IgD-negative memory B cell (primary cell): ENCODE data around the gene TMEM247. TPM values are rescaled to one million over a fixed set of nuclear protein-coding genes. Genes with fewer than 3 reads are reported as not detected.
A peak's percentile ranks its signal among the peaks of the same experiment; 100 is the strongest.

ENCODE experiments used
- H3K27ac Mint-ChIP-seq, 3 donors: one replicate each; pipeline ENCODE4 v1.8.0; 2020 to 2022; ENCODE audit warnings: mild to moderate bottlenecking in 3 of 3, mixed read lengths in 3 of 3, moderate library complexity in 1 of 3
- H3K27me3 Mint-ChIP-seq: one replicate; pipeline ENCODE4 v1.8.0; 2021; ENCODE audit warnings: mixed read lengths
- H3K36me3 Mint-ChIP-seq: one replicate; pipeline ENCODE4 v1.8.0; 2020; ENCODE audit warnings: mild to moderate bottlenecking, mixed read lengths
- H3K4me1 Mint-ChIP-seq, 3 donors: one replicate each; pipeline ENCODE4 v1.8.0; 2020 to 2022; ENCODE audit warnings: mixed read lengths in 3 of 3, mild to moderate bottlenecking in 1 of 3
- H3K4me3 Mint-ChIP-seq, 4 donors: one replicate each; pipeline ENCODE4 v1.8.0; 2020 to 2022; ENCODE audit warnings: mild to moderate bottlenecking in 4 of 4, mixed read lengths in 4 of 4, moderate library complexity in 3 of 4
- H3K9me3 Mint-ChIP-seq, 3 donors: one replicate each; pipeline ENCODE4 v1.8.0; 2020 to 2021; ENCODE audit warnings: mixed read lengths in 3 of 3, mild to moderate bottlenecking in 1 of 3
- polyA plus RNA-seq: library from polyadenylated mRNA; unstranded; fragments of 300-500 nt; fragmentation: Illumina TruSeq; gene quantifications from one replicate; pipeline ENCODE4 v1.2.3, GENCODE V29; 2021

TMEM247 gene
- not detected for polyA plus RNA-seq

DNA sequence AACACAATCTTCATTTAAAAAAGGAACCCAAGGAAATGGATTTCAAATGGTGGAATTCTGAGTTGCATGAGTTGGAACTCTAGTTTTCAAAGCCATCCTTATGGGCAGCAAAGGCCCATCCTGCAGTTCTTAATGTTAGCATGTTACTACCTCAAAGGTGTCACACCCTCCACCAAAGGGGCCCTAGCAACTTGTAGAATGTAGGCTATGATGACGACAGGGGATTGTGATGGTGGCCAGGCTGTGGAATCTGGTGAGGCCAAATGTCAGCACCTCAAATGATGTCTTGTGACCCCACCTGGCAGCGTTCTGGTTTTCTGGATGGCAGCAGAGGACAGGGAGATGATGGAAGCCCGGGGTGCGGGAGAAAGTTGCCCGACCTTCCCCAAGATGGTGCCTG is at the start of gene TMEM247:
TSS of gene TMEM247 (plus strand) at position 301 of the 400 bp plus-strand sequence.
- Mint-ChIP-seq H3K27me3 (peaks cover 1% of the 10 kb centered on the region), H3K4me3 (peak within 1 kb of the TSS in 1 of 4 donors; percentile 42), H3K27ac (peak within 1 kb of the TSS in 1 of 3 donors; percentile 47), H3K4me1 (peaks cover 5 to 19% (median 13%) of the 10 kb centered on the region in 3 donors), H3K36me3 (peaks cover 3% of the 10 kb centered on the region), H3K9me3 (peaks cover 0 to 9% (median 0%) of the 10 kb centered on the region in 3 donors)

DNA sequence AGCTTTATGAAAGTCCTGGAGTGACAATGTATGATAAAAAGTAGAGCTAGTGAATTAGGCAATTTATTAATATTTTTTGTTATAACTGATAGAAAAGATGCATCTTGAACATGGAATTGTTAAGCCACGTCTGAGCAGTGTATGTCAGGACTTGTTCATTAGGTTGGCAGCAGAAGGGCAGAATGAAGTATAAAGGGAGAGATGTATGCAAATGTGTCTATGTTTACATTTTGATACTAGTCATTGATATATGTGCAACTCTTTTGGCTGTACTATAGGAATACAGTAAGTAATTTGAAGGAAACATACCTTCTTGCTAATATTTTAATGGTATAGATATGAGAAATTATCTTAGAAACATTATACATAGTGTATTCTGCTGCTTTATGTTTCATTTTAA is 49.0 kb upstream of the TMEM247 start:
- no peak overlapping the region for H3K4me3 Mint-ChIP-seq
- H3K27ac Mint-ChIP-seq = peak overlapping the region in 1 of 3 donors; percentile 46
- H3K9me3 Mint-ChIP-seq = peaks cover 0 to 3% (median 0%) of the 10 kb centered on the region in 3 donors
- no peaks in the 10 kb centered on the region for H3K36me3 Mint-ChIP-seq
- H3K27me3 Mint-ChIP-seq = peaks cover 5% of the 10 kb centered on the region
- peaks cover 0 to 3% (median 1%) of the 10 kb centered on the region in 3 donors for H3K4me1 Mint-ChIP-seq

DNA sequence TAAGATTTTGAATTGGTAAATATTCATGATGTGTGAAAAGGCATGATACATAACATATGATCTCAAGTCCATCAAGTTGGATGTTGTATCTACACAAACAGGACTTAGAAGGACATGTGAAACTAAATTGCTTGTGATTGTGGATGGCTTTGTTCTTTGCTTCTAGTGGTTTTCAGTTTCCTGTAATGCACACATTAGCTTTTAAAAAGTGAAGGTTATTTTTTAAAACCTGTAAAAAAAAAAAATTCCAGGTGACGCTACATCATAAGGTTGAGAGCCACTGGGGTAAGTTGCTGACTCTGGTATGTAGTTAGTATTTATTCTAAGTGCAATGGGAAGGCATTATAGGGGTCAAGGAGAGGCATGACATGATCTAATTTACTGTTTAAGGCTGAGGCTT is 48.4 kb upstream of the TMEM247 start:
- H3K4me1 Mint-ChIP-seq = peaks cover 0 to 3% (median 1%) of the 10 kb centered on the region in 3 donors
- no peak overlapping the region for H3K27ac Mint-ChIP-seq
- no peak overlapping the region for H3K4me3 Mint-ChIP-seq
- H3K36me3 Mint-ChIP-seq = no peaks in the 10 kb centered on the region
- H3K9me3 Mint-ChIP-seq = peaks cover 0 to 3% (median 0%) of the 10 kb centered on the region in 3 donors
- peaks cover 5% of the 10 kb centered on the region for H3K27me3 Mint-ChIP-seq

GRCh38 chr2:46431481-46432235 is 47.7 kb upstream of the TMEM247 start:
- Mint-ChIP-seq H3K4me3 (no peak overlapping the region), H3K4me1 (peaks cover 0 to 3% (median 1%) of the 10 kb centered on the region in 3 donors), H3K9me3 (peaks cover 0 to 3% (median 0%) of the 10 kb centered on the region in 3 donors), H3K27ac (no peak overlapping the region), H3K36me3 (no peaks in the 10 kb centered on the region), H3K27me3 (peaks cover 5% of the 10 kb centered on the region)

GRCh38 chr2:46434851-46435273 is 44.5 kb upstream of the TMEM247 start:
- Mint-ChIP-seq H3K9me3 (peaks cover 0 to 3% (median 0%) of the 10 kb centered on the region in 3 donors), H3K4me1 (peaks cover 0 to 3% (median 1%) of the 10 kb centered on the region in 3 donors), H3K36me3 (no peaks in the 10 kb centered on the region), H3K27me3 (peaks cover 11% of the 10 kb centered on the region), H3K27ac (no peak overlapping the region), H3K4me3 (no peak overlapping the region)

DNA sequence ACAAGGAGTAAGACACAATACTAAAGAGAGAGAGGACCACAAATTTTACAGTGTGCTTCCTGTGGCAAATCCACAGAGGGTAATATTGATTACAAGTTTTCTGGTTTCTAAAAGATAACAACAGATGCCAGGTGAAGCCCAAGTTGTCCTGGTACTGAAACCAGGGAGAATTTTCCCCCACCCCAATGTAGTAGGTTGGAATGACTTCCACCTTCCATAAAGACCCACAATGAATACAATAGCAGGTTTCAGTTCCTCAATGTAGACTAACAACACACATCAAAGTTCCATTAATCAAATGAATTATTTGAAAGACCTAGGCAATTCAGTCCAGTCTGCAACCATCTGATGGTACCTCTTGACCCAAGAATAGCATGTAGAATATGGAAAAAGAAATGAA is 44.0 kb upstream of the TMEM247 start:
- H3K27ac Mint-ChIP-seq = no peak overlapping the region
- H3K4me1 Mint-ChIP-seq = peaks cover 0 to 3% (median 1%) of the 10 kb centered on the region in 3 donors
- no peak overlapping the region for H3K4me3 Mint-ChIP-seq
- peaks cover 0 to 3% (median 0%) of the 10 kb centered on the region in 3 donors for H3K9me3 Mint-ChIP-seq
- peaks cover 14% of the 10 kb centered on the region for H3K27me3 Mint-ChIP-seq
- no peaks in the 10 kb centered on the region for H3K36me3 Mint-ChIP-seq

DNA sequence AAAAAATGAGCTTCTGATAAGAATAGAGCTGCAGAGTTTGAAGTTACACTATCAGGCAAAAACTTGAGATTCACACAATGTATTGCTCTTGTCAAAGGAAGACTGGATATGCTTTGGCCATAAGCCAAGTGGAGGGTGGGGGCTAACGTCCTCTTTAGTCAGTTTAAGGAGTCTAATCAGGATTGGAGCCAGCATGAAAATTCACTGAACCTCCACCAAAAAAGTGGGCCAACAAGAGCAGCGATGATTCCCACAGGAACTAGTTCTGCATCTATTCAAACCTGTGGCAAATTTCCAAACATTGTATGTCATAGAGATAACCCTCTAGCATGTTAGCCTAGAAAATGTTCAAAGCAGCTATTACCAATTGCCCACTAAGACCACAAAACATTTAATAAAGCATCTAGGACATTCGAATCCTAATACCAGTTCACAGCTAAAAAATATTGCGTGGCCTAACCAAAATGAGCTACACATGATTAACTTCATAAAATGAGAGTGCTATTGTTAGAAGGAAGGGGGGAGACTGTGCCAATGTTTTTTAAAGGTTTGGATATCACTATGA is 43.5 kb upstream of the TMEM247 start:
- Mint-ChIP-seq H3K27me3 (peaks cover 17% of the 10 kb centered on the region), H3K9me3 (peaks cover 0 to 3% (median 0%) of the 10 kb centered on the region in 3 donors), H3K36me3 (no peaks in the 10 kb centered on the region), H3K4me3 (no peak overlapping the region), H3K27ac (no peak overlapping the region), H3K4me1 (peaks cover 0 to 3% (median 1%) of the 10 kb centered on the region in 3 donors)

GRCh38 chr2:46436800-46437199 is 42.6 kb upstream of the TMEM247 start:
- no peaks in the 10 kb centered on the region for H3K36me3 Mint-ChIP-seq

DNA sequence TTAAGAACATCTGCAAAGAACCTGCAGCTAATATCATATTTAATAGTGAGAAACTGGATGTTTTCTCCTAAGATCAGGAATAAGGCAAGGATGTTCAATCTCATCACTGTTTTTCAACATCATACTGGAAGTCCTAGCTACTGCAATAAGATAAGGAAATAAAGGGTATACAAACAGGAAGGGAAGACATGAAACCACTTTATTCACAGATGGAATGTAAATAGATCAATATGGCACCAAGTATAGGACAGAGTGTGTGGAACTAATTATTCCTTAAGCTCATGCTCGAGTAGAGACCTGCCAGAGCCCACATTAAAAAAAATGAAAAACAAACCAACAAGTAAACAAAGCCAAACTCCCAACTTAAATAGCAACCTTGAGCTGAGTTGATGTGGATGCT is 41.3 kb upstream of the TMEM247 start:
- Mint-ChIP-seq H3K4me1 (peaks cover 0 to 3% (median 1%) of the 10 kb centered on the region in 3 donors), H3K27ac (no peak overlapping the region)

More at GRCh38 chr2:46436800-46437199, 42.6 kb upstream of the TMEM247 start:
- Mint-ChIP-seq H3K4me1 (peaks cover 0 to 3% (median 1%) of the 10 kb centered on the region in 3 donors), H3K27me3 (peaks cover 19% of the 10 kb centered on the region), H3K27ac (no peak overlapping the region), H3K9me3 (peaks cover 0 to 3% (median 0%) of the 10 kb centered on the region in 3 donors), H3K4me3 (no peak overlapping the region)

GRCh38 chr2:46438794-46439193 is 40.6 kb upstream of the TMEM247 start:
- Mint-ChIP-seq H3K36me3 (no peaks in the 10 kb centered on the region), H3K9me3 (peaks cover 0 to 3% (median 0%) of the 10 kb centered on the region in 3 donors), H3K4me1 (peaks cover 0 to 3% (median 1%) of the 10 kb centered on the region in 3 donors), H3K27me3 (peaks cover 17% of the 10 kb centered on the region), H3K4me3 (no peak overlapping the region), H3K27ac (no peak overlapping the region)

More for the DNA sequence above, 41.3 kb upstream of the TMEM247 start:
- H3K4me3 Mint-ChIP-seq = no peak overlapping the region
- peaks cover 18% of the 10 kb centered on the region for H3K27me3 Mint-ChIP-seq
- peaks cover 0 to 3% (median 0%) of the 10 kb centered on the region in 3 donors for H3K9me3 Mint-ChIP-seq
- no peaks in the 10 kb centered on the region for H3K36me3 Mint-ChIP-seq

GRCh38 chr2:46439582-46439981 is 39.8 kb upstream of the TMEM247 start:
- Mint-ChIP-seq H3K27ac (peak overlapping the region in 1 of 3 donors; percentile 49), H3K27me3 (peaks cover 17% of the 10 kb centered on the region), H3K4me3 (no peak overlapping the region), H3K4me1 (peaks cover 0 to 3% (median 1%) of the 10 kb centered on the region in 3 donors), H3K9me3 (no peaks in the 10 kb centered on the region), H3K36me3 (no peaks in the 10 kb centered on the region)

DNA sequence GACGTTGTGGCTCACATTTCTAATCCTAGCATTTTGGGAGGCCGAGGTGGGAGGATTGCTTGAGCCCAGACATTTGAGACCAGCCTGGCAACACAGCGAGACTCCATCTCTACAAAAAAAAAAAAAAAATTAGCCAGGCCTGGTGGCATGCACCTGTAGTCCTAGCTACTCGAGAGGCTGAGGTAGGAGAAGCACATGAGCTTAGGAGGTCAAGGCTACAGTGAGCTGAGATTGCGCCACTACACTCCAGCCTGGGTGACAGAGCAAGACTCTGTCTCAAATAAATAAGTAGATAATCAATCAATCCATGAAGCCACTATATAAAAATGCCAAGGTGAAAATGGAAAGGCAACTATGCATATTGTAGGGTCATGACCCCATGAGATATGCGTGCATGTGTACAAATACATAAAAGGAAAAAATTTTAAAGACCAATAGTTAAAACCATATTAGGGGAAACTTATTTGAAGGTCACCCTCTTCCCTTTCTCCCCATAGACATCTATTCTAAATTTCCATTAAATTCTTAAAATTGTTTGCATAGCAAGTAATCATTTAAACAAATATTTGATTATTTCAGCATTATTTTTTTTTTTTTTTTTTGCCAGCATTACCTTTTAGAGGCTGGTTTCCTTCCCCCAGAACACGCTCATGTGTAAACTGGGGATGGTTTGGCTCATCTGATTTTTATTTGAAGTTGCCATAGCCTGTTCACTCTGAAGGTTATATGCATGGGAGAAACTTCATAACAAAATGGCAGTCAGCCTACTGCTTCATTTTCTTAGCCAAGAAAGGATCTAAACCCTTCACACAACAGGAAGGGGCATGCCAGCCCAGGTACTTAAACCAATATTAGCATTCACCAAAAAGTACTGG is 37.3 kb upstream of the TMEM247 start:
- Mint-ChIP-seq H3K4me1 (no peaks in the 10 kb centered on the region), H3K27me3 (peaks cover 20% of the 10 kb centered on the region), H3K9me3 (peaks cover 3 to 8% (median 4%) of the 10 kb centered on the region in 3 donors), H3K4me3 (no peak overlapping the region), H3K36me3 (peaks cover 2% of the 10 kb centered on the region), H3K27ac (no peak overlapping the region)

- no peaks in the 10 kb centered on the region for H3K4me1 Mint-ChIP-seq
- H3K9me3 Mint-ChIP-seq = peaks cover 3 to 8% (median 4%) of the 10 kb centered on the region in 3 donors
- no peak overlapping the region for H3K4me3 Mint-ChIP-seq
- H3K27me3 Mint-ChIP-seq = peaks cover 20% of the 10 kb centered on the region
- no peak overlapping the region for H3K27ac Mint-ChIP-seq
- peaks cover 2% of the 10 kb centered on the region for H3K36me3 Mint-ChIP-seq
Measured at GRCh38 chr2:46444732-46445131, 34.6 kb upstream of the TMEM247 start.

- H3K9me3 Mint-ChIP-seq = peaks cover 3 to 8% (median 4%) of the 10 kb centered on the region in 3 donors
- H3K27me3 Mint-ChIP-seq = peaks cover 15% of the 10 kb centered on the region
- no peak overlapping the region for H3K4me3 Mint-ChIP-seq
- no peaks in the 10 kb centered on the region for H3K4me1 Mint-ChIP-seq
- no peak overlapping the region for H3K27ac Mint-ChIP-seq
- H3K36me3 Mint-ChIP-seq = peaks cover 2% of the 10 kb centered on the region
Measured at GRCh38 chr2:46445556-46445955, 33.8 kb upstream of the TMEM247 start.
